GM19463 (cell line): Measurements from ENCODE around the gene ZNF486.
"Not testable (repeated sequence)": the region's sequence is repeated elsewhere in the genome, so short reads cannot be mapped to it uniquely, and the experiment has no call there.

Source experiments
- ATAC-seq: cut with Tn5 transposase; IDR thresholded peaks from one replicate; pipeline ENCODE4 v1.9.1; 2021; ENCODE audit warnings: mild to moderate bottlenecking, moderate library complexity; ENCODE audit not compliant: unreplicated experiment

Gene ZNF486

GRCh38 chr19:20221605-20222004 lies 54.6 kb downstream of the ZNF486 start:
- ATAC-seq = not testable (repeated sequence)

- ATAC-seq = no peak
Observed at GRCh38 chr19:20233105-20233504, 66.1 kb downstream of the ZNF486 start.

GRCh38 chr19:20235156-20235555 lies 68.1 kb downstream of the ZNF486 start:
- no peak for ATAC-seq

GRCh38 chr19:20237773-20238623 lies 71.0 kb downstream of the ZNF486 start:
- ATAC-seq = peak; percentile 83

- ATAC-seq = no peak
Observed at GRCh38 chr19:20243629-20244028, 76.6 kb downstream of the ZNF486 start.

GRCh38 chr19:20244356-20244755 lies 77.3 kb downstream of the ZNF486 start:
- ATAC-seq = no peak

- no peak for ATAC-seq
Observed at GRCh38 chr19:20245309-20245708, 78.3 kb downstream of the ZNF486 start.

GRCh38 chr19:20247016-20247683 lies 80.1 kb downstream of the ZNF486 start:
- no peak for ATAC-seq

- not testable (repeated sequence) for ATAC-seq
Observed at GRCh38 chr19:20248258-20248657, 81.2 kb downstream of the ZNF486 start.
